Uterus (tissue), 4 donors: ENCODE measurements around the gene ZNF219. TPM values are rescaled to one million over a fixed set of nuclear protein-coding genes. Genes with fewer than 3 reads are reported as not detected.

Source experiments
- DNase-seq, 2 donors: peaks; one replicate each; pipeline ENCODE4 v3.0.0-alpha.2; 2019 to 2020
- H3K27ac ChIP-seq, 2 donors: fragments of 200-600 bp; sonication (generic); 1 replicate in 1 of 2; 2 replicates in 1 of 2; pipeline ENCODE4 v1.5.1; 2016 to 2018
- H3K27me3 ChIP-seq, 2 donors: fragments of 200-600 bp; sonication (generic); one replicate each; pipeline ENCODE4 v1.5.1; 2018 to 2019; ENCODE audit warnings: control low read depth in 1 of 2
- H3K36me3 ChIP-seq, 2 donors: fragments of 200-600 bp; sonication (generic); one replicate each; pipeline ENCODE4 v1.5.1; 2019; ENCODE audit warnings: control low read depth in 1 of 2
- H3K4me1 ChIP-seq, 2 donors: fragments of 200-600 bp; sonication (generic); one replicate each; pipeline ENCODE4 v1.5.1; 2018 to 2019; ENCODE audit warnings: control low read depth in 1 of 2
- H3K4me3 ChIP-seq, 2 donors: fragments of 200-600 bp; sonication (generic); 1 replicate in 1 of 2; 2 replicates in 1 of 2; pipeline ENCODE4 v1.5.1; 2018 to 2019; ENCODE audit warnings: mild to moderate bottlenecking in 1 of 2
- H3K9me3 ChIP-seq, 2 donors: fragments of 200-600 bp; sonication (generic); one replicate each; pipeline ENCODE4 v1.5.1; 2019; ENCODE audit warnings: control low read depth in 1 of 2
- POLR2A ChIP-seq, 2 donors: fragments of 450-650 bp; IDR thresholded peaks; one replicate each; pipeline ENCODE4 v1.6.1; 2016; ENCODE audit warnings: antibody characterized with exemption in 2 of 2, mild to moderate bottlenecking in 1 of 2, moderate library complexity in 1 of 2
- intact Hi-C: fragments of 100-400 bp; cut with DNase I; formaldehyde crosslinking; loops from one replicate; pipeline ENCODE4 v1.15.1; 2023; ENCODE audit warnings: low total_unique reads
- total RNA-seq, 4 donors: library from RNA; depleted of rRNA in 3 of 4; stranded (reverse); fragments of >200 nt in 3 of 4; gene quantifications; one replicate each; pipeline versions ENCODE4 v1.1.0 to v1.2.4, GENCODE V29; 2014 to 2023
- TF ChIP-seq, protein P1 (sequence below), 4 experiments: fragments of 200-600 bp in 2 of 4; fragments of 450-650 bp in 2 of 4; sonication (generic) in 2 of 4; IDR thresholded peaks; one replicate each; pipeline ENCODE4 v1.5.1; 2016 to 2019; ENCODE audit warnings: antibody characterized with exemption in 4 of 4, mild to moderate bottlenecking in 2 of 4, moderate library complexity in 1 of 4
- donor health status: DM: yes; HTN: yes; CAD: no.

Gene ZNF219
- total RNA-seq, 4 donors from 2014 or later = 7.4 to 56.8 (median 15.9) TPM

- Histone ChIP-seq H3K4me1 (peaks cover 0 to 6% of the 10 kb centered on the region in 2 donors), H3K9me3 (no peaks in the 10 kb centered on the region), H3K27me3 (no peaks in the 10 kb centered on the region), H3K36me3 (no peaks in the 10 kb centered on the region), H3K4me3 (no peak overlapping the region), H3K27ac (no peak overlapping the region)
- intact Hi-C loops = no loop called here
- no peak for DNase-seq
- TF ChIP-seq POLR2A (IDR thresholded peaks at IDR 0.05) = no peak
- TF ChIP-seq, protein P1, sequence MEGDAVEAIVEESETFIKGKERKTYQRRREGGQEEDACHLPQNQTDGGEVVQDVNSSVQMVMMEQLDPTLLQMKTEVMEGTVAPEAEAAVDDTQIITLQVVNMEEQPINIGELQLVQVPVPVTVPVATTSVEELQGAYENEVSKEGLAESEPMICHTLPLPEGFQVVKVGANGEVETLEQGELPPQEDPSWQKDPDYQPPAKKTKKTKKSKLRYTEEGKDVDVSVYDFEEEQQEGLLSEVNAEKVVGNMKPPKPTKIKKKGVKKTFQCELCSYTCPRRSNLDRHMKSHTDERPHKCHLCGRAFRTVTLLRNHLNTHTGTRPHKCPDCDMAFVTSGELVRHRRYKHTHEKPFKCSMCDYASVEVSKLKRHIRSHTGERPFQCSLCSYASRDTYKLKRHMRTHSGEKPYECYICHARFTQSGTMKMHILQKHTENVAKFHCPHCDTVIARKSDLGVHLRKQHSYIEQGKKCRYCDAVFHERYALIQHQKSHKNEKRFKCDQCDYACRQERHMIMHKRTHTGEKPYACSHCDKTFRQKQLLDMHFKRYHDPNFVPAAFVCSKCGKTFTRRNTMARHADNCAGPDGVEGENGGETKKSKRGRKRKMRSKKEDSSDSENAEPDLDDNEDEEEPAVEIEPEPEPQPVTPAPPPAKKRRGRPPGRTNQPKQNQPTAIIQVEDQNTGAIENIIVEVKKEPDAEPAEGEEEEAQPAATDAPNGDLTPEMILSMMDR (IDR thresholded peaks at IDR 0.05) = no peak
Observed at GRCh38 chr14:21109377-21110138, 11.1 kb upstream of the ZNF219 start.

- Histone ChIP-seq H3K36me3 (no peaks in the 10 kb centered on the region), H3K4me3 (no peak overlapping the region), H3K27ac (no peak overlapping the region), H3K4me1 (peaks cover 0 to 6% of the 10 kb centered on the region in 2 donors), H3K9me3 (no peaks in the 10 kb centered on the region), H3K27me3 (no peaks in the 10 kb centered on the region)
- TF ChIP-seq, protein P1 (IDR thresholded peaks at IDR 0.05) = no peak
- no peak for TF ChIP-seq POLR2A (IDR thresholded peaks at IDR 0.05)
- DNase-seq = no peak
- intact Hi-C loops = no loop called here
Observed at GRCh38 chr14:21108791-21109190, 10.3 kb upstream of the ZNF219 start.

DNA sequence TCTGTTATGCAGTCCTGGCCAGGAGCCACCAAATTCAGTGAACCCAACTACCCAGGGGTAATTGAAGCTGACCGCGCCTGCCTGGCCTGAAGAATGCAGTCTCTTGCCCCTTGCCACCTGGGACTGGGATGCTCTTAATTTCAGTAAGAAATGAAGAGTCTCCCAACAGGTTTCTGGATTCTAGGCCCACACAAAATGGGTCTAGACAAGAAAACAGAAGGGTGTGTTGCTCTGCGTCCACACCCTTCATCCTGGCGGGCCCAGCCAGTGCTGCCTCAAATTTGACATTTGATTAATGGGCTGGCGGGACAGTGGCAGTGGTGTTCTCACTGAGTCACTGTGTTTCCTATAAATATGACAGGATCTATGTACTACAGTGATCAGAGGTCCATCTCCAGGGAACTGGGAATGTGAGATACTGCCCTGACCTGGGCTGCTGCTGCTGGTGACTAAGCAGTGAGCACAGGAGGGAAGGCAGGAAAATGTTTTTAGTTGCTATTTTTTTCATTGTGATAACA is 8.9 kb upstream of the ZNF219 start:
- Histone ChIP-seq H3K9me3 (no peaks in the 10 kb centered on the region), H3K4me3 (no peak overlapping the region), H3K36me3 (no peaks in the 10 kb centered on the region), H3K27ac (peak overlapping the region in 1 of 2 donors; percentile 59), H3K27me3 (no peaks in the 10 kb centered on the region), H3K4me1 (peaks cover 0 to 11% of the 10 kb centered on the region in 2 donors)
- intact Hi-C loops = no loop called here
- DNase-seq = peak in 1 of 2 donors; percentile 49
- no peak for TF ChIP-seq POLR2A (IDR thresholded peaks at IDR 0.05)
- TF ChIP-seq, protein P1 (IDR thresholded peaks at IDR 0.05) = no peak

DNA sequence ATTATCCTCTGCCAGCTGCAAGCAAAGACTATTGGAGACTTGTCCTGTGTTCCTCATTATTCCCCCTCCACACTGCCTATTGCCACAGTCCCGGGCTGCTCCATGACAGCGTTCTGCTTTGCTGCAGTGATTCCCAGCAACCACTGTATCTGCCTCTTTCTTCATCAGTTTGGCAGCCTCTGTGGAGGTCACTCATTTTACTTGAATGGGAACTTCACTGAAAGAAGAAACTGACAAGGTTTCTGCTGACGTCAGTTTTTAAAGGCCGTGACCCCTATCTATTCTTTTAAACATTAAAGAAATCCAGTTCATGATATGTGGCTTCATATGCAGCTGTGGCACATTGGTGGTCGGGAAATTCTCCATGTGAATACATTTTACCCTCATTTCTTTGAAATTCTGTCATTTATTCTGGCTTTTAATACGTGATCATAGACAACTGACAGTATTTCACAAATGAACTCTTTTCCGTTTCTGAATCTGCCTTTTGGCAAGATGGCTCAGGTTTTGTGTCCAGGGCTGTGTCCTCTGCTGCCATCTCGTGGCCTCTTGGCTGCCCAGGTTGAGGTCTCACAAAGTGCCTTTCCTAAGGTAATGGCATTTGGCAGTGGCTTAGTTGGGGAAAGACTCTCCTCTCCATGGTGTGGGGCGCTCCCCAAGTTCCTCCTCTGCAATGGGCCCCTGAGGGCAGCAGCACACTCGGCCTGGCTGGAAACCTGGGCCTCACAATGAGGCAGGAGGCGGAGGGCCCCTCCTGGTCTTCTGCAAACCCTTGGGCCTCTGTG is 8.2 kb upstream of the ZNF219 start:
- DNase-seq = peak; percentile 82 to 83
- no peak for TF ChIP-seq POLR2A (IDR thresholded peaks at IDR 0.05)
- TF ChIP-seq, protein P1 (IDR thresholded peaks at IDR 0.05) = peak; percentile 83 to 91 (median 88)
- Histone ChIP-seq H3K36me3 (no peaks in the 10 kb centered on the region), H3K4me1 (peaks cover 0 to 11% of the 10 kb centered on the region in 2 donors), H3K4me3 (no peak overlapping the region), H3K27ac (peak overlapping the region; percentile 59 to 61), H3K9me3 (no peaks in the 10 kb centered on the region), H3K27me3 (no peaks in the 10 kb centered on the region)
- intact Hi-C loops = no loop called here

GRCh38 chr14:21106176-21106497 is 7.7 kb upstream of the ZNF219 start:
- H3K36me3 ChIP-seq = no peaks in the 10 kb centered on the region
- H3K4me1 ChIP-seq = peaks cover 0 to 11% of the 10 kb centered on the region in 2 donors
- no peak for TF ChIP-seq POLR2A (IDR thresholded peaks at IDR 0.05)
- TF ChIP-seq, protein P1 (IDR thresholded peaks at IDR 0.05) = no peak
- H3K27ac ChIP-seq = peak overlapping the region; percentile 61 to 99
- DNase-seq = no peak
- intact Hi-C loops = no loop called here
- no peaks in the 10 kb centered on the region for H3K27me3 ChIP-seq
- no peak overlapping the region for H3K4me3 ChIP-seq
- H3K9me3 ChIP-seq = no peaks in the 10 kb centered on the region
